Limb (tissue), 2 donors: ENCODE results near the gene SPDYE1.
A peak's percentile ranks its signal among the peaks of the same experiment; 100 is the strongest.
"Not testable (repeated sequence)": the region's sequence is repeated elsewhere in the genome, so short reads cannot be mapped to it uniquely, and the experiment has no call there.

Experiments used
- DNase-seq, 2 donors: peaks; one replicate each; pipeline ENCODE4 v3.0.0-alpha.2; 2016; ENCODE audit errors: extremely low spot score in 2 of 2

The SPDYE1 gene

GRCh38 chr7:43990829-43991228, 6.9 kb upstream of the SPDYE1 start:
- DNase-seq: not testable (repeated sequence)

- not testable (repeated sequence) for DNase-seq
These were observed 4.8 kb upstream of the SPDYE1 start for GRCh38 chr7:43992896-43993295.

GRCh38 chr7:43994681-43995080, 3.0 kb upstream of the SPDYE1 start:
- DNase-seq: not testable (repeated sequence)

GRCh38 chr7:44012081-44012480, 14.4 kb downstream of the SPDYE1 start:
- DNase-seq: not testable (repeated sequence)

- DNase-seq: not testable (repeated sequence)
These were observed 17.4 kb downstream of the SPDYE1 start for GRCh38 chr7:44015090-44015489.

- DNase-seq: peak; percentile 94 to 99
These were observed 21.4 kb downstream of the SPDYE1 start for GRCh38 chr7:44018857-44019807.

- not testable (repeated sequence) for DNase-seq
These were observed 22.1 kb downstream of the SPDYE1 start for GRCh38 chr7:44019825-44020224.

- not testable (repeated sequence) for DNase-seq
These were observed 24.4 kb downstream of the SPDYE1 start for GRCh38 chr7:44022069-44022468.

GRCh38 chr7:44022796-44023467, 25.2 kb downstream of the SPDYE1 start:
- not testable (repeated sequence) for DNase-seq

- not testable (repeated sequence) for DNase-seq
These were observed 31.7 kb downstream of the SPDYE1 start for GRCh38 chr7:44029433-44029832.

- DNase-seq: not testable (repeated sequence)
These were observed 32.3 kb downstream of the SPDYE1 start for GRCh38 chr7:44030029-44030428.

- DNase-seq: not testable (repeated sequence)
These were observed 33.6 kb downstream of the SPDYE1 start for GRCh38 chr7:44031319-44031718.

GRCh38 chr7:44032031-44032430, 34.3 kb downstream of the SPDYE1 start:
- DNase-seq: not testable (repeated sequence)

GRCh38 chr7:44033971-44034844, 36.5 kb downstream of the SPDYE1 start:
- DNase-seq: not testable (repeated sequence)

GRCh38 chr7:44036364-44036763, 38.7 kb downstream of the SPDYE1 start:
- not testable (repeated sequence) for DNase-seq

GRCh38 chr7:44037951-44038350, 40.3 kb downstream of the SPDYE1 start:
- DNase-seq: not testable (repeated sequence)

GRCh38 chr7:44038553-44038952, 40.9 kb downstream of the SPDYE1 start:
- DNase-seq: not testable (repeated sequence)

GRCh38 chr7:44038961-44039558, 41.4 kb downstream of the SPDYE1 start:
- peak; percentile 40 to 80 for DNase-seq

- not testable (repeated sequence) for DNase-seq
These were observed 42.2 kb downstream of the SPDYE1 start for GRCh38 chr7:44039800-44040492.

GRCh38 chr7:44040493-44040891, 42.8 kb downstream of the SPDYE1 start:
- DNase-seq: peak in 1 of 2 donors; percentile 37
